Neural progenitor cell (in vitro differentiated cells): ENCODE data around the gene ARFGAP1.

Experiments
- EZH2phosphoT487 ChIP-seq: fragments of 200-600 bp; sonication (generic); IDR thresholded peaks from 2 replicates; pipeline ENCODE4 v1.6.1; 2017; ENCODE audit warnings: antibody characterized with exemption
- TF ChIP-seq, protein P1 (sequence below): fragments of 200-600 bp; sonication (generic); IDR thresholded peaks from 2 replicates; pipeline ENCODE4 v1.5.1; 2017; ENCODE audit warnings: antibody characterized with exemption, mild to moderate bottlenecking

DNA sequence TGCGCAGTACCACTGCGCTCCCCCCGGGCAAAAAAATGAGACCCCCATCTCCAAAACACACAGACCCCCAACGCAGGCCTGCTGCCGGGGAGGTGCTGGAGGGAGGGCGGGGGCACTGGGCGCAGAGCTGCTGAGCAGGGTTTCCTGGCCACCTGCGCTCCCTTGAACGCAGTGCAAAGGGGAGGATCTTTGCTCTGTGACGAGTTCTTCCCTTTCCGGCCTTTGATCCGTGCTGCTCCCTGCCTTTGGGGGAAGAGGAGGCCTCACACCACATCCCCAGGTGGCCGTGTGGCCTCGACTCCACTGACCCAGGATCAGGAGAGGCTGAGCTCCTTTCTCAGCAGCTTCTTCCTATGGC lies 11.4 kb downstream of the ARFGAP1 start:
- TF ChIP-seq, protein P1, sequence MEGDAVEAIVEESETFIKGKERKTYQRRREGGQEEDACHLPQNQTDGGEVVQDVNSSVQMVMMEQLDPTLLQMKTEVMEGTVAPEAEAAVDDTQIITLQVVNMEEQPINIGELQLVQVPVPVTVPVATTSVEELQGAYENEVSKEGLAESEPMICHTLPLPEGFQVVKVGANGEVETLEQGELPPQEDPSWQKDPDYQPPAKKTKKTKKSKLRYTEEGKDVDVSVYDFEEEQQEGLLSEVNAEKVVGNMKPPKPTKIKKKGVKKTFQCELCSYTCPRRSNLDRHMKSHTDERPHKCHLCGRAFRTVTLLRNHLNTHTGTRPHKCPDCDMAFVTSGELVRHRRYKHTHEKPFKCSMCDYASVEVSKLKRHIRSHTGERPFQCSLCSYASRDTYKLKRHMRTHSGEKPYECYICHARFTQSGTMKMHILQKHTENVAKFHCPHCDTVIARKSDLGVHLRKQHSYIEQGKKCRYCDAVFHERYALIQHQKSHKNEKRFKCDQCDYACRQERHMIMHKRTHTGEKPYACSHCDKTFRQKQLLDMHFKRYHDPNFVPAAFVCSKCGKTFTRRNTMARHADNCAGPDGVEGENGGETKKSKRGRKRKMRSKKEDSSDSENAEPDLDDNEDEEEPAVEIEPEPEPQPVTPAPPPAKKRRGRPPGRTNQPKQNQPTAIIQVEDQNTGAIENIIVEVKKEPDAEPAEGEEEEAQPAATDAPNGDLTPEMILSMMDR: no peak
- no peak for TF ChIP-seq EZH2phosphoT487
